GM23338 (cell line): ENCODE measurements around the gene TMA7.

Experiments
- CTCF ChIP-seq, 2 experiments: fragments of 200-600 bp in 1 of 2; sonication (generic) in 1 of 2; conservative IDR thresholded peaks; 2 replicates each; pipeline versions ENCODE4 v1.5.1 to v1.6.1; 2016 to 2017; ENCODE audit warnings: antibody characterized with exemption in 2 of 2, low read depth in 2 of 2, mild to moderate bottlenecking in 2 of 2, moderate library complexity in 1 of 2
- ETS1 ChIP-seq: IDR thresholded peaks from 2 replicates; pipeline ENCODE4 v1.6.1; 2016; ENCODE audit warnings: antibody characterized with exemption
- EZH2 ChIP-seq: fragments of 200-600 bp; sonication (generic); IDR thresholded peaks from one replicate; pipeline ENCODE4 v1.8.0; 2017; ENCODE audit warnings: antibody characterized with exemption, mild to moderate bottlenecking, low read depth; ENCODE audit not compliant: unreplicated experiment
- EZH2phosphoT487 ChIP-seq: fragments of 200-600 bp; sonication (generic); IDR thresholded peaks from one replicate; pipeline ENCODE4 v1.8.1; 2018; ENCODE audit warnings: antibody characterized with exemption; ENCODE audit not compliant: unreplicated experiment
- POLR2AphosphoS5 ChIP-seq: IDR thresholded peaks from 2 replicates; pipeline ENCODE4 v1.6.1; 2016; ENCODE audit warnings: antibody characterized with exemption, low read depth
- REST ChIP-seq: IDR thresholded peaks from one replicate; pipeline ENCODE4 v1.6.1; 2018; ENCODE audit warnings: antibody characterized with exemption; ENCODE audit not compliant: unreplicated experiment

- TF ChIP-seq EZH2phosphoT487, result no peak
- TF ChIP-seq POLR2AphosphoS5, result no peak
- TF ChIP-seq CTCF (conservative IDR thresholded peaks at IDR 0.05; ENCODE audit: low read depth in 2 of 2), result peak in 1 of 2 experiments; percentile 59; a peak in 2 of 4 replicates
- TF ChIP-seq EZH2, result no peak
- TF ChIP-seq REST, result no peak
- no peak for TF ChIP-seq ETS1
These were observed 31.2 kb upstream of the TMA7 start for GRCh38 chr3:48408823-48409281.
